AG04449 (cell line): Measurements from ENCODE around the gene PCLO.

Source experiments
- CTCF ChIA-PET: fragments of 350-600 bp; formaldehyde crosslinking; extraction: SDS; loops from one replicate; lab custom pipeline; 2021; ENCODE audit warnings: antibody characterized with exemption; lab: Yijun Ruan, JAX
- POLR2A ChIA-PET: fragments of 400-600, 350-600 bp; formaldehyde crosslinking; extraction: SDS; loops from one replicate; lab custom pipeline; 2020; ENCODE audit warnings: antibody characterized with exemption, inconsistent platforms; lab: Yijun Ruan, JAX
- DNase-seq: peaks from one replicate; pipeline ENCODE4 v3.0.0-alpha.2; 2010; ENCODE audit warnings: low read depth, low spot score
- H3K4me3 ChIP-seq: 2 replicates; pipeline ENCODE4 v1.5.1; 2011; ENCODE audit warnings: low read depth, mild to moderate bottlenecking, control low read depth, low read length
- TF ChIP-seq, protein P1 (sequence below): IDR thresholded peaks from one replicate; pipeline ENCODE4 v1.5.1; 2011; ENCODE audit warnings: mild to moderate bottlenecking, moderate library complexity, low read length, control low read depth, inconsistent platforms; ENCODE audit not compliant: insufficient read depth; ENCODE audit errors: missing control alignments

PCLO gene

DNA sequence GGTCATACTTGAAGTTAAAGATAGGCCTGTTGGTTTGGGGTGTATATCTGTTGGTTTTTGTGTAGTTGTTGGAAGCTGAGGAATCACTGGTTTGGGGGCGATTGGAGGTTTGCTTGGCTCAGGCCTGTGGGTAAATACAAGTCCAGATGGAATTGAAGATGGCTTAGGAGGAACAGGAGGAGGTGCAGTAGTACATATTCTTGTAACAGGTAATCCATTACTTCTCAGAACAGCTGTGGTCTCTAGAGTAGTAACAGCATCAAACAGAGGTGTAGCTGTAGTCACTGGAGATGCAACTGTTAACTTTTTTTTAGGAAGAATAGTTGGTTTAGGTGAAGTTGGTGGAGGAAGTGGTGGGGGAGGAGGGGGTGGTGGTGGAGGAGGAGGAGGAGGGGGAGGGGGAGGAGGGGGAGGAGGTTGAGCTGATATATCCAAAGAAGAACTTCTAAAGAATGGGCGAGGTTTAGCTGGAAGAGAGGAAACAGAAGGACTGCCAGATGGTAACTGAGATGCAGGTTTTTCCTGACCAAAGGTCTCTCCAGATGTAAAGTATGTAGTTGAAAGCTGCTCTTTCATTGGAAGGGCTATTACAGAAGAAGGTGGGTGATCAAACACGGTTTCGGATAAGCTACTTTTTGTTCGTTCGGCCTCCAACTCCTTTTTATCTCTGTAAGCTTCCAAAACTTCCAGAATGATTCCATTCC lies 209.2 kb downstream of the PCLO start:
- POLR2A ChIA-PET, result no interaction called here
- TF ChIP-seq, protein P1, sequence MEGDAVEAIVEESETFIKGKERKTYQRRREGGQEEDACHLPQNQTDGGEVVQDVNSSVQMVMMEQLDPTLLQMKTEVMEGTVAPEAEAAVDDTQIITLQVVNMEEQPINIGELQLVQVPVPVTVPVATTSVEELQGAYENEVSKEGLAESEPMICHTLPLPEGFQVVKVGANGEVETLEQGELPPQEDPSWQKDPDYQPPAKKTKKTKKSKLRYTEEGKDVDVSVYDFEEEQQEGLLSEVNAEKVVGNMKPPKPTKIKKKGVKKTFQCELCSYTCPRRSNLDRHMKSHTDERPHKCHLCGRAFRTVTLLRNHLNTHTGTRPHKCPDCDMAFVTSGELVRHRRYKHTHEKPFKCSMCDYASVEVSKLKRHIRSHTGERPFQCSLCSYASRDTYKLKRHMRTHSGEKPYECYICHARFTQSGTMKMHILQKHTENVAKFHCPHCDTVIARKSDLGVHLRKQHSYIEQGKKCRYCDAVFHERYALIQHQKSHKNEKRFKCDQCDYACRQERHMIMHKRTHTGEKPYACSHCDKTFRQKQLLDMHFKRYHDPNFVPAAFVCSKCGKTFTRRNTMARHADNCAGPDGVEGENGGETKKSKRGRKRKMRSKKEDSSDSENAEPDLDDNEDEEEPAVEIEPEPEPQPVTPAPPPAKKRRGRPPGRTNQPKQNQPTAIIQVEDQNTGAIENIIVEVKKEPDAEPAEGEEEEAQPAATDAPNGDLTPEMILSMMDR, result no peak
- CTCF ChIA-PET, result interaction anchor here (0.9 to 1.4 kb wide), 3 partner anchors 209 to 702 kb away, joined by 3 to 5 read pairs (median 5); no protein-coding TSS in a partner anchor
- no peak for DNase-seq
- no peak overlapping the region for H3K4me3 ChIP-seq

DNA sequence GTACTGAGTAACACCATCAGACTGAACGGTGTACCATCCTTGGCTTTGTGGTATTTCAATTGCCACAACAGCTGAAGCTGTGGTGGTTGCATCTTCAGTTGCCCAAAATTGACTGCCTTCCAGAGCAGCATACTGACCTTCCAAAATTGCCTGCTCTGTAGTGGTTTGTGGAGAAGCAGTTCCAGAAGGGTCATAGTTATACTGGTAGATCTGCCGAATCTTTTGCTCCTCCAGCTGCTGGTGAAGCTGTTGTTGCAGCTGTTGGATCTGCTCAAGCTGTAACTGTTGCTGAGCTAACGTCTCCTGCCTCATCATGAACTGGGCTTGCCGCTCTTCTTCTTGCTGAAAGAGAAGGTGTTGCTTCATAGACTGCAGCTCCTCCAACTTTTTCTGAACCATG lies 212.2 kb downstream of the PCLO start:
- CTCF ChIA-PET, result no interaction called here
- TF ChIP-seq, protein P1, result no peak
- POLR2A ChIA-PET, result no interaction called here
- no peak overlapping the region for H3K4me3 ChIP-seq
- no peak for DNase-seq

DNA sequence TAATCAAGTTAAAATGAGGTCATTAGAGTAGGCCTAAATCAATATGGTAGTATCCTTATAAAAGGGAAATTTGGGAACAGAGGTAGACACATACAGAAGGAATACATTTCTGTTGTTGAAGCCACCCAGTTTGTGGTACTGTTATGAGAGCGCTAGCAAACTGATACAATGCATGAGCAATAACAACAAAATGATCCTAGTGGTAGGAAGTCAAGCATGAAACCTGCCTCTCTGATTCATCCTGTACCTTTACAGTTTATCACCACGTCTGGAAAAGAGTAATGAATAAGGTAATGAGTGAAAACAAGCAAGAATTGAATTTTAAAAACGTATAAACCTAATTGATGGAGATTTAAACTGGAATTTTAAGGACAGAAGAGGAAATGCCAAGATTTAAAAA lies 217.2 kb downstream of the PCLO start:
- ChIA-PET POLR2A (no interaction called here), CTCF (no interaction called here)
- no peak for DNase-seq
- no peak overlapping the region for H3K4me3 ChIP-seq
- TF ChIP-seq, protein P1, result no peak

DNA sequence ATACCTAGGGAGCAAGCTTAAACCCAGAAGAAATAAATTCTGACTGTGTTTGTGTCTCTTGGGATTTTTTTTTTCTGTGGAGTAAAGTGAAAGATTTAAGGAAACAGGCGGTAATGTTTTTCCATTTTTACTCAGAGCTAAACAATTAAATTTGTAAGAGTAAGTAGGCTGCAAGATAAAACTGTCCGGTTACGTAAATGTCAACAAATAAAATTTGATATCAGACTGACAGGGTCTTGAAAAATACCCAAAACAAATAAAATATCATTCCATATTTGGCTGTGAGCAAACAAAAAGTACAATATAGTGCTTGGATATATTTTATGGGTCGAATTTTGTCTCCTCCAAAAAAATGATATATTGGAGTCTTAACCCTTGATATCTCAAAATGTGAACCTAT lies 217.6 kb downstream of the PCLO start:
- ChIA-PET CTCF (no interaction called here), POLR2A (no interaction called here)
- no peak overlapping the region for H3K4me3 ChIP-seq
- no peak for DNase-seq
- TF ChIP-seq, protein P1, result no peak

DNA sequence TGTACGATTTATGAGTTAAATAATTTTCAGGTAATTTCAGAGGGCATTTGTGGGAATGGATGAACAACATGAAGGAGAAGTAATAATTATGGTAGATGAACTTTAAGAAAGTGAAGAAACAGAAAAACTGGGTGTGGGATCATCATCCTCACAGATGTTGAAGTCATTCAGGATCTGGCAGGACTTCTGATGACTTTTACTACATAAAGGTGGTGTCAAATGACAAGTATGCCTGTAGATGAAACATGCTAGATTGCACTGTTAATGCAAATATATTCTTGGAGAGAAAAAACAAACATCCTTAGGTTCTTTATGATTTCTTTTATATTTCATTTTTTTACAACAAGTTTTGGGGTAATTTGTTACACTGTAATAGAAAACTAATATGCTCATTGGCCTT lies 230.2 kb downstream of the PCLO start:
- POLR2A ChIA-PET, result no interaction called here

DNA sequence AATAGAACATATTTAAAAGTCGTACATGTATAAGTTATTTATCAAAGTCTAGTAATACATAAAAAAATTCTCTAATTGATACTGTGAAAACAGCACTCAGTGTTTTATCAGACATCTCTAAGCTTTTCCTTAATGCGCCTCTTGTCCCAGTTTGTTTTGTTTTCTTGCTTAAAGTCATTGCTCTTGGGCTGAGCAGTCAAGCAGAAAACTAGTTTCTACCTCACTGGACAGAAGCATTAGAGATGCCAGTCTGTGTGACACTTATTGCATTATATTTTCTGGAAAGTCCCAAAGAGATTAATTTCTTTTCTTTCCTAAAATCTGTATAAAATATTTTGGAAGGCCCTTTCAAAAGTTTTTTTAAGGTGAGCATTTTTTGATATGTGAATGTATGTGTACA lies 236.2 kb downstream of the PCLO start:
- no peak overlapping the region for H3K4me3 ChIP-seq
- POLR2A ChIA-PET, result no interaction called here
- DNase-seq, result no peak
- TF ChIP-seq, protein P1, result no peak
- CTCF ChIA-PET, result no interaction called here

More for the DNA sequence above, 230.2 kb downstream of the PCLO start:
- H3K4me3 ChIP-seq, result no peak overlapping the region
- CTCF ChIA-PET, result no interaction called here
- DNase-seq, result no peak
- TF ChIP-seq, protein P1, result no peak
